ENCODE measurements around the gene SMAD1. TPM values are rescaled to one million over a fixed set of nuclear protein-coding genes. Genes with fewer than 3 reads are reported as not detected.

The SMAD1 gene
- 8.9 and 12.7 TPM in 2 replicates for total RNA-seq

DNA sequence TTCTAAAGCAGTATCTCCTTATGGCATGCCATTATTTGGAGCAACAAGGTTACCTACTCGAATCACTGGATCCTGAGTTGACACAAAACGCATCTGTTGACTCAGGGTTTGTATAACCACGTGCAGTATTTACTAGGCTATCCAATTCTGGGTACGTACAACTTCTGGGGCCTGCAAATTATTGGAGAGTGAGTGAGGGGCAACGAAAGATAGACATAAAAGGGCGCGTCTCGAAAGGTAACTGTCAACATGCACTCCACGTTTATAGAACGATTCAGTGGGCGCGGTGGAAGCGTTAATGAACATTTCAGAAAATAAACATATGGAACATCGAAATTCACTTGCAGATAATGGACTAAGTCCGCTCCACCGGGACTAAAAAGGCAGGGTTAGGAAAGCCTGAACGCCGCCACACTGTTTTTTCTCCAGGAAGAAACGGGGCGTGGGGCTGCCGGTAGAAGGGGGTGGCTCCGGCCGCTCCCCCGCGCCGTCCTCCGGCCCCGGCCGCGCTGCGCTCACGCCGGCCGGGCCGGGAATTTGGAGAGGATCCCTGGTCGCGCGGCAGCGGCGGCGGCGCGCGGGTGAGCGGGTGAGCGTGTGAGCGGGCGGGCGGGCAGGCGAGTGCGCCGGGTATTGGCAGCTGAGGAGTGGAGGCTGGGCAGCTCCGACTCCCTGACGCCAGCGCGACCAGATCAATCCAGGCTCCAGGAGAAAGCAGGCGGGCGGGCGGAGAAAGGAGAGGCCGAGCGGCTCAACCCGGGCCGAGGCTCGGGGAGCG is at the start of gene SMAD1:
TSS of gene SMAD1 (plus strand) at position 690 of the 778 bp plus-strand sequence. CDS start 32,761 bp downstream, outside the sequence.

Other genes with a start within 250 kb of the SMAD1 start
- 4.5 and 5.8 TPM in 2 replicates for gene MMAA, start 137.5 kb downstream of the SMAD1 start, total RNA-seq
- gene C4orf51, start 198.3 kb downstream of the SMAD1 start, total RNA-seq: not detected in 2 replicates

Measured in aortic smooth muscle cell (primary cell).